Measurements from ENCODE around the gene ZNF747.

GRCh38 chr16:30570636-30571444 is 36.2 kb upstream of the ZNF747 start:
- TF ChIP-seq POLR2A (IDR thresholded peaks at IDR 0.05) (no peak), CTCF (IDR thresholded peaks at IDR 0.05) (no peak)

Data from lower leg skin (tissue), 3 donors.